Activated B cell treated with CpG ODN at 0.5 μM for 24 hours (primary cell): ENCODE data around the gene GRK6. TPM values are rescaled to one million over a fixed set of nuclear protein-coding genes. Genes with fewer than 3 reads are reported as not detected.

ENCODE experiments used
- ATAC-seq: fragments of 200-7000 bp; cut with Tn5 transposase; one replicate; pipeline ENCODE4 v1.10.0; 2021; ENCODE audit warnings: low read depth, mild to moderate bottlenecking, moderate library complexity
- CTCF ChIA-PET: fragments of 350-600 bp; sonication (Branson Sonifier 250); formaldehyde crosslinking; loops from one replicate; lab custom pipeline; 2021; ENCODE audit warnings: antibody characterized with exemption; lab: Charles Lee
- POLR2A ChIA-PET: fragments of 350-600 bp; sonication (Branson Sonifier 250); formaldehyde crosslinking; loops from one replicate; lab custom pipeline; 2021; ENCODE audit warnings: antibody characterized with exemption; lab: Charles Lee
- DNase-seq: peaks from one replicate; pipeline ENCODE4 v3.0.0; 2022
- H3K27ac Mint-ChIP-seq: one replicate; pipeline ENCODE4 v1.8.0; 2020; ENCODE audit warnings: mixed read lengths
- H3K27me3 Mint-ChIP-seq: one replicate; pipeline ENCODE4 v1.8.0; 2021; ENCODE audit warnings: mixed read lengths
- H3K36me3 Mint-ChIP-seq: one replicate; pipeline ENCODE4 v1.8.0; 2021; ENCODE audit warnings: low read depth, mixed read lengths
- H3K4me1 Mint-ChIP-seq: one replicate; pipeline ENCODE4 v1.8.0; 2021; ENCODE audit warnings: mixed read lengths
- H3K4me3 Mint-ChIP-seq: one replicate; pipeline ENCODE4 v1.8.0; 2020; ENCODE audit warnings: mild to moderate bottlenecking, mixed read lengths
- H3K9me3 Mint-ChIP-seq: one replicate; pipeline ENCODE4 v1.8.0; 2020; ENCODE audit warnings: mixed read lengths
- CTCF ChIP-seq: fragments of 200-600 bp; IDR thresholded peaks from one replicate; pipeline ENCODE4 v1.8.0; 2022; ENCODE audit warnings: antibody characterized with exemption, mild to moderate bottlenecking
- intact Hi-C: fragments of 100-400 bp; cut with micrococcal nuclease; formaldehyde crosslinking; loops from one replicate; pipeline ENCODE4 v1.15.1; 2024
- total RNA-seq: library from RNA; stranded (reverse); gene quantifications from 2 replicates; pipeline ENCODE4 v1.2.3, GENCODE V29; 2022

The GRK6 gene
- total RNA-seq, 1 donor from 2014 or later = 92.6 TPM

GRCh38 chr5:177382423-177383029 lies 44.0 kb upstream of the GRK6 start:
- ChIA-PET CTCF (interaction anchor here (0.8 to 0.9 kb wide), 2 partner anchors 57 to 64 kb away, joined by 3 read pairs; no protein-coding TSS in a partner anchor), POLR2A (interaction anchor here (0.6 kb wide), 1 partner anchor 12 kb away, joined by 5 read pairs; no protein-coding TSS in a partner anchor)
- no peaks in the 10 kb centered on the region for H3K9me3 Mint-ChIP-seq
- DNase-seq = no peak
- no peak for ATAC-seq
- H3K4me1 Mint-ChIP-seq = peaks cover 3% of the 10 kb centered on the region
- H3K36me3 Mint-ChIP-seq = no peaks in the 10 kb centered on the region
- H3K27ac Mint-ChIP-seq = no peak overlapping the region
- intact Hi-C loops = loop anchor here (2.0 kb wide), 1 partner anchor 64 kb away; no protein-coding TSS in a partner anchor
- no peak overlapping the region for H3K4me3 Mint-ChIP-seq
- peaks cover 11% of the 10 kb centered on the region for H3K27me3 Mint-ChIP-seq
- TF ChIP-seq CTCF = no peak

GRCh38 chr5:177383181-177383580 lies 43.3 kb upstream of the GRK6 start:
- ChIA-PET POLR2A (interaction anchor here (0.6 kb wide), 1 partner anchor 12 kb away, joined by 5 read pairs; no protein-coding TSS in a partner anchor), CTCF (interaction anchor here (0.8 to 0.9 kb wide), 2 partner anchors 58 to 65 kb away, joined by 3 read pairs; no protein-coding TSS in a partner anchor)
- ATAC-seq = no peak
- Mint-ChIP-seq H3K9me3 (no peaks in the 10 kb centered on the region), H3K36me3 (no peaks in the 10 kb centered on the region), H3K27ac (no peak overlapping the region), H3K4me1 (peaks cover 3% of the 10 kb centered on the region), H3K27me3 (peaks cover 11% of the 10 kb centered on the region), H3K4me3 (no peak overlapping the region)
- intact Hi-C loops = loop anchor here (2.0 kb wide), 1 partner anchor 64 kb away; no protein-coding TSS in a partner anchor
- DNase-seq = no peak
- TF ChIP-seq CTCF = no peak

GRCh38 chr5:177384134-177384533 lies 42.3 kb upstream of the GRK6 start, which contains the start of gene SLC34A1:
Gene SLC34A1, plus strand, starts transcription at chr5:177384434. Its CDS starts 1,308 bp downstream, at chr5:177385742.
- Mint-ChIP-seq H3K27ac (peak within 1 kb of the TSS; percentile 46), H3K4me1 (peaks cover 13% of the 10 kb centered on the region), H3K27me3 (peaks cover 11% of the 10 kb centered on the region), H3K9me3 (no peaks in the 10 kb centered on the region), H3K4me3 (no peak within 1 kb of the TSS), H3K36me3 (no peaks in the 10 kb centered on the region)
- no peak for TF ChIP-seq CTCF
- CTCF ChIA-PET = no interaction called here
- intact Hi-C loops = no loop called here
- DNase-seq = no peak
- POLR2A ChIA-PET = no interaction called here
- ATAC-seq = no peak

- CTCF ChIA-PET = no interaction called here
- Mint-ChIP-seq H3K9me3 (no peaks in the 10 kb centered on the region), H3K4me3 (no peak overlapping the region), H3K27ac (no peak overlapping the region), H3K27me3 (peaks cover 13% of the 10 kb centered on the region), H3K36me3 (no peaks in the 10 kb centered on the region), H3K4me1 (peaks cover 28% of the 10 kb centered on the region)
- DNase-seq (no peak), ATAC-seq (no peak)
- intact Hi-C loops = no loop called here
- TF ChIP-seq CTCF = no peak
- POLR2A ChIA-PET = no interaction called here
Measured at GRCh38 chr5:177385720-177386119, 40.8 kb upstream of the GRK6 start.

GRCh38 chr5:177386542-177386941 lies 39.9 kb upstream of the GRK6 start:
- ChIA-PET CTCF (interaction anchor here (5.6 kb wide), 1 partner anchor 18 kb away, joined by 85 read pairs; the partner anchor contains the start of gene PFN3), POLR2A (interaction anchor here (0.6 to 0.7 kb wide), 2 partner anchors 40 to 74 kb away, joined by 3 to 6 read pairs; no protein-coding TSS in a partner anchor)
- intact Hi-C loops = no loop called here
- H3K27me3 Mint-ChIP-seq = peaks cover 13% of the 10 kb centered on the region
- ATAC-seq = no peak
- H3K4me1 Mint-ChIP-seq = peaks cover 28% of the 10 kb centered on the region
- H3K4me3 Mint-ChIP-seq = no peak overlapping the region
- no peak for DNase-seq
- H3K36me3 Mint-ChIP-seq = no peaks in the 10 kb centered on the region
- no peaks in the 10 kb centered on the region for H3K9me3 Mint-ChIP-seq
- H3K27ac Mint-ChIP-seq = no peak overlapping the region
- no peak for TF ChIP-seq CTCF
